Body of pancreas (tissue), 4 donors: ENCODE data around the gene FIP1L1. TPM values are rescaled to one million over a fixed set of nuclear protein-coding genes. Genes with fewer than 3 reads are reported as not detected.

ENCODE experiments used
- ATAC-seq: fragments of 150-250 bp; one replicate; pipeline ENCODE4 v1.9.1; 2016
- DNase-seq, 4 donors: peaks; one replicate each; pipeline ENCODE4 v3.0.0-alpha.2; 2019
- H3K27ac ChIP-seq, 4 donors: fragments of 200-600 bp; sonication (generic); 1 replicate in 3 of 4; 2 replicates in 1 of 4; pipeline versions ENCODE4 v1.5.1 to v1.6.1; 2016 to 2019; ENCODE audit warnings: mild to moderate bottlenecking in 1 of 4, mixed read lengths in 1 of 4, moderate library complexity in 1 of 4
- H3K27me3 ChIP-seq, 2 donors: fragments of 200-600 bp; sonication (generic); one replicate each; pipeline ENCODE4 v1.6.0; 2016; ENCODE audit warnings: mild to moderate bottlenecking in 1 of 2
- H3K36me3 ChIP-seq, 2 donors: fragments of 200-600 bp; sonication (generic); replicated peaks in 1 of 2; 2 replicates each; pipeline ENCODE4 v1.5.1; 2016; ENCODE audit warnings: low read depth in 2 of 2; ENCODE audit not compliant: insufficient read depth in 1 of 2
- H3K4me1 ChIP-seq: fragments of 200-600 bp; sonication (generic); one replicate; pipeline ENCODE4 v1.6.0; 2016
- H3K4me3 ChIP-seq, 2 donors: fragments of 200-600 bp; sonication (generic); 1 replicate in 1 of 2; 2 replicates in 1 of 2; pipeline ENCODE4 v1.5.1; 2016 to 2019
- H3K9me3 ChIP-seq, 3 donors: fragments of 200-600 bp; sonication (generic); 1 replicate in 2 of 3; 2 replicates in 1 of 3; pipeline ENCODE4 v1.5.1; 2016
- CTCF ChIP-seq, 7 experiments: fragments of 450-650 bp in 4 of 7; fragments of 200-600 bp in 3 of 7; sonication (generic) in 3 of 7; IDR thresholded peaks; one replicate each; pipeline ENCODE4 v1.5.1; 2016 to 2019; ENCODE audit warnings: antibody characterized with exemption in 7 of 7
- POLR2A ChIP-seq, 3 donors: fragments of 450-650 bp; IDR thresholded peaks; one replicate each; pipeline ENCODE4 v1.6.1; 2016; ENCODE audit warnings: antibody characterized with exemption in 3 of 3, mild to moderate bottlenecking in 2 of 3
- WGBS, 2 donors: methylation state at CpG; one replicate each; pipeline ENCODE4 v1.1.5; 2017; 5-methylcytosine and 5-hydroxymethylcytosine counted together
- intact Hi-C: fragments of 100-400 bp; cut with DNase I; formaldehyde crosslinking; loops from one replicate; pipeline ENCODE4 v1.15.1; 2023
- total RNA-seq, 2 donors: library from RNA; depleted of rRNA; stranded (reverse); fragments of >200 nt; gene quantifications; one replicate each; pipeline ENCODE4 v1.1.0, GENCODE V29; 2016

Gene FIP1L1
- total RNA-seq, 2 donors from 2014 or later = 28.3 to 48.1 TPM

GRCh38 chr4:53477636-53478035, 100.2 kb downstream of the FIP1L1 start:
- Histone ChIP-seq H3K4me1 (peaks cover 3% of the 10 kb centered on the region), H3K9me3 (no peaks in the 10 kb centered on the region), H3K27me3 (no peaks in the 10 kb centered on the region), H3K36me3 (peaks cover 0 to 6% of the 10 kb centered on the region in 2 donors), H3K4me3 (no peak overlapping the region), H3K27ac (no peak overlapping the region)
- DNase-seq (no peak), ATAC-seq (no peak)
- intact Hi-C loops = no loop called here
- no peak for TF ChIP-seq POLR2A (IDR thresholded peaks at IDR 0.05)
- no peak for TF ChIP-seq CTCF (IDR thresholded peaks at IDR 0.05)
- WGBS, 2 donors = 89 to 95% methylated on average over 1 of the region's 1 CpG

GRCh38 chr4:53478671-53479456, 101.4 kb downstream of the FIP1L1 start:
- Histone ChIP-seq H3K36me3 (peaks cover 0 to 6% of the 10 kb centered on the region in 2 donors), H3K27ac (no peak overlapping the region), H3K9me3 (no peaks in the 10 kb centered on the region), H3K27me3 (no peaks in the 10 kb centered on the region), H3K4me3 (no peak overlapping the region), H3K4me1 (peaks cover 3% of the 10 kb centered on the region)
- DNase-seq (no peak), ATAC-seq (no peak)
- WGBS, 2 donors = 95 to 100% methylated on average over 4 of the region's 4 CpGs
- intact Hi-C loops = no loop called here
- TF ChIP-seq CTCF (IDR thresholded peaks at IDR 0.05) (no peak), POLR2A (IDR thresholded peaks at IDR 0.05) (no peak)

- H3K27me3 ChIP-seq = no peaks in the 10 kb centered on the region
- intact Hi-C loops = no loop called here
Measured at GRCh38 chr4:53479736-53480525, 102.5 kb downstream of the FIP1L1 start.

GRCh38 chr4:53480909-53481308, 103.5 kb downstream of the FIP1L1 start:
- H3K4me3 ChIP-seq = no peak overlapping the region

More at GRCh38 chr4:53479736-53480525, 102.5 kb downstream of the FIP1L1 start:
- no peak overlapping the region for H3K27ac ChIP-seq
- no peak overlapping the region for H3K4me3 ChIP-seq
- H3K9me3 ChIP-seq = no peaks in the 10 kb centered on the region
- peaks cover 3% of the 10 kb centered on the region for H3K4me1 ChIP-seq
- 96% methylated on average over 5 of the region's 5 CpGs for WGBS, 2 donors
- no peak for ATAC-seq
- TF ChIP-seq POLR2A (IDR thresholded peaks at IDR 0.05) (no peak), CTCF (IDR thresholded peaks at IDR 0.05) (no peak)
- H3K36me3 ChIP-seq = peaks cover 0 to 4% of the 10 kb centered on the region in 2 donors
- no peak for DNase-seq

More at GRCh38 chr4:53480909-53481308, 103.5 kb downstream of the FIP1L1 start:
- ATAC-seq (no peak), DNase-seq (no peak)
- peaks cover 1% of the 10 kb centered on the region for H3K4me1 ChIP-seq
- no peak overlapping the region for H3K27ac ChIP-seq
- H3K9me3 ChIP-seq = no peaks in the 10 kb centered on the region
- intact Hi-C loops = no loop called here
- 92 to 98% methylated on average over 2 of the region's 2 CpGs for WGBS, 2 donors
- peaks cover 0 to 4% of the 10 kb centered on the region in 2 donors for H3K36me3 ChIP-seq
- TF ChIP-seq CTCF (IDR thresholded peaks at IDR 0.05) (no peak), POLR2A (IDR thresholded peaks at IDR 0.05) (no peak)
- no peaks in the 10 kb centered on the region for H3K27me3 ChIP-seq
